Stimulated activated CD4-positive, alpha-beta T cell treated with anti-CD3 and anti-CD28 coated beads, Interleukin-4, amount 100 ng/mL, for 48 hours (primary cell): Measurements from ENCODE around the gene VEGFB.
A peak's percentile ranks its signal among the peaks of the same experiment; 100 is the strongest.

Source experiments
- DNase-seq, 2 donors: peaks; one replicate each; pipeline ENCODE4 v3.0.0-alpha.2; 2020; ENCODE audit warnings: low read depth in 2 of 2

VEGFB gene

GRCh38 chr11:64246871-64247728 lies 12.7 kb downstream of the VEGFB start, which contains the start of gene PPP1R14B:
Gene PPP1R14B (minus strand): TSS chr11:64246943. CDS start chr11:64246673, 270 bp downstream.
- DNase-seq, result peak; percentile 76 to 87

GRCh38 chr11:64247729-64248531 lies 13.5 kb downstream of the VEGFB start:
- no peak for DNase-seq

GRCh38 chr11:64248578-64248977 lies 14.2 kb downstream of the VEGFB start:
- DNase-seq, result no peak

- no peak for DNase-seq
These were observed 14.7 kb downstream of the VEGFB start for GRCh38 chr11:64249038-64249437.

GRCh38 chr11:64249563-64250414 lies 15.4 kb downstream of the VEGFB start:
- DNase-seq, result no peak

GRCh38 chr11:64250415-64251015 lies 16.1 kb downstream of the VEGFB start:
- DNase-seq, result no peak

- peak in 1 of 2 donors; percentile 63 for DNase-seq
These were observed 16.8 kb downstream of the VEGFB start, which contains the start of gene PLCB3 for GRCh38 chr11:64251016-64251752. Gene PLCB3 (plus strand): TSS chr11:64251530. CDS start chr11:64251650, 120 bp downstream.

GRCh38 chr11:64251753-64252002 lies 17.3 kb downstream of the VEGFB start:
- no peak for DNase-seq

GRCh38 chr11:64252003-64252872 lies 17.9 kb downstream of the VEGFB start:
- no peak for DNase-seq

GRCh38 chr11:64253043-64253442 lies 18.7 kb downstream of the VEGFB start:
- no peak for DNase-seq

- no peak for DNase-seq
These were observed 19.1 kb downstream of the VEGFB start for GRCh38 chr11:64253481-64253880.

GRCh38 chr11:64254326-64254725 lies 19.9 kb downstream of the VEGFB start:
- DNase-seq, result no peak

GRCh38 chr11:64255135-64256128 lies 21.0 kb downstream of the VEGFB start:
- no peak for DNase-seq

- no peak for DNase-seq
These were observed 21.9 kb downstream of the VEGFB start for GRCh38 chr11:64256300-64256699.

- no peak for DNase-seq
These were observed 24.0 kb downstream of the VEGFB start for GRCh38 chr11:64258356-64258755.

GRCh38 chr11:64258946-64259532 lies 24.7 kb downstream of the VEGFB start:
- no peak for DNase-seq

GRCh38 chr11:64259533-64260067 lies 25.2 kb downstream of the VEGFB start:
- no peak for DNase-seq

- DNase-seq, result no peak
These were observed 25.8 kb downstream of the VEGFB start for GRCh38 chr11:64260147-64260708.
